HTR-8/SVneo (cell line): ENCODE data around the gene GSC.

ENCODE experiments used
- DNase-seq: peaks from one replicate; pipeline ENCODE4 v3.0.0; 2011; ENCODE audit warnings: low spot score, mixed read lengths; ENCODE audit not compliant: insufficient read length
- FAIRE-seq: peaks from 2 replicates; lab custom pipeline; 2011; peaks lifted over from hg19 to GRCh38; lab: Jason Lieb, UNC

Gene GSC

DNA sequence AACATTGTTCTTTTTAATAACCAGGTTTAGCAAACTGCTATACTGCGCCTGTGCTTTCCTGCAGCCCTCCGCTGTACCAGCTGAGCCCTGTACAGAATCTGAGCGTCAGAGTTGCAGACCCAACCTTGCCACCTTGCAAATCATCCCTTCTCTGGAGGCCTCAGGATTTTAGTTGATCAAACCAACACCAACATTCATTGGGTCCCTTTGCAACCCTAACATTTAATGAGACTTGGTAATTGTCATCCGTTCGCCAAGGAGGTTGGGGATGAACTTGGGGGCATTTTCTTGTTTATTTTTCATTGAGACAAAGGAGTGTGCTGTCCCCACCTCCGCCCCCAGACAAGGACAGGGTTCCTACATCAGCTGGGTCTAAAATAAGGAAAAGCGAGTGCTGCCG, 2.6 kb upstream of the GSC start:
- FAIRE-seq (no peak), DNase-seq (no peak)

GRCh38 chr14:94771906-94772490, 2.1 kb upstream of the GSC start:
- no peak for FAIRE-seq

GRCh38 chr14:94771158-94771905, 1.4 kb upstream of the GSC start:
- no peak for FAIRE-seq
- DNase-seq, result no peak

More at GRCh38 chr14:94771906-94772490, 2.1 kb upstream of the GSC start:
- DNase-seq, result no peak

DNA sequence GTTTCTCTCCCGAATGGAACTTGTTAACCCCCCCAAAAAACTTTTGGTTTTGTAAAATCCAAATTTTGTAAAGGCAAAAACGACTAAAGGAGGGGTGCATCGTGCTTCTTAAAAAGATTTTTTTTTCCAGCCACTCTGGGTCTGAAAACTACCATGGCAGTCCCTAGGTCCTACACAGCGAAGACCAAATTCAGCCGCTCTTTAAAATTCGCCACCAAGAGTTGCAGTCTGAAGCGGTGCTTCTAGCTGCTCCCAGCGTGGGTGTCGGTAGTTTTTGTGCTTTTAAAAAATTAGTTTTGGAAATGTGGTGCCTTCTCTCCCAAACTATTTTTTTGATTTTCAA, 873 bp upstream of the GSC start:
- no peak for FAIRE-seq
- no peak for DNase-seq

DNA sequence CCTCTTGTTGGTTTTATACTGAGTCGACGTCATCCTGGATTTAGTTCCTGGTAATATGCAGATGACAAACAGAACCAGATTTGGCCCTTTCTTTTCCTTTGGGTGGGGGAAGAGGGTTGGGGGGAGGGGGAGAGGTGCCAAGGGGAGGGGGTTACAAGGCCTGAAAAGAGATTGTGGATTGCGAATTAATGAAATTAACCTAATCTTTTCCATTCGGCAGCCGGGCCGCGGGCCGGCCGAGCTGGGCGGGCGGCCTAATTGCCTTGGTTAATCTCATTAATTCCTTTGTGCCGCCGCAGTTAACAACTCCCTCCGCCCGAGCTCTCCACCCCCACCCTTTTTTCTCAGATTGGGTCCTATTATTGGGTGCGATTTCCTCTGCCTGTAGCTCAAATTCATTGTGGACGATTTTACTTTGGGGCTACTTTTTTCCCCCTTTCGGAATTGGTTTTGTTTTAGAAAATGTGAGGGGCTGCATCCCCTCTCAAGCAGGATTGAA, 387 bp upstream of the GSC start:
- DNase-seq, result no peak
- no peak for FAIRE-seq

DNA sequence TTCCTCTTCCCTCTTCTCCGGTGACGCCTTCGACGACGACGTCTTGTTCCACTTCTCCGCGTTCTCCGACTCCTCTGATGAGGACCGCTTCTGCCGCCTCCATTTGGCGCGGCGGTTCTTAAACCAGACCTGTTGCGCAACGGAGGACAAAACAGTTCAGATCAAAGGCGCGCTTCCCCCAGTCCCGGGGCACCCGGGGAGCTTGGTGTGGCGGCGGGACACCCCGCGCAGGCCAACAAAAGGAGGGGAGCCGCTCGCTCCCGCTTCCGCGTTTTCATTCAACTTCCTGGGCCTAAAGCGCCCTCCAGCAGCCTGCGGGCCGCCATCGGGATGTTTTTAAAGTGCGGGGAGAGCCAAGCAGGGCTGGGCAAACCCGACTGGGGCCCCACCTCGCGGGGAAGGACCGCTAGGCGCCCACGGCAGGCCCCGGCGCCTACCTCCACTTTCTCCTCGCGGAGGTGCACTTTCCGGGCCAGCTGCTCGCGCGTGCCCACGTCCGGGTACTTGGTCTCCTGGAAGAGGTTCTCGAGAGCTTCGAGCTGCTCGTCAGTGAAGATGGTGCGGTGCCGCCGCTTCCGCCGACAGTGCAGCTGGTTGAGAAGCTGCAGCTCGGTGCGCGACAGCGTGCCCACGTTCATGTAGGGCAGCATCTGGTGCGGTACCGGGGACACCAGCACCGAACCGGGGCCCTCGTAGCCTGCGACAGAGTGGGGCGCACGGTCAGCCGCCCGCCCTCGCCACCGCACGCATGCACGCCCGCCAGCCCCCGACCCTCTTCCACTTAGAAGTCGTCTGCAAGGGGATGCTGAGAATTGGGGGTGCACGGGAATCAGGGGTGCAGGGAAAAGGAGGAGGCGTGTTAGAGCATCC, 1.2 kb downstream of the GSC start:
- FAIRE-seq (no peak), DNase-seq (no peak)

DNA sequence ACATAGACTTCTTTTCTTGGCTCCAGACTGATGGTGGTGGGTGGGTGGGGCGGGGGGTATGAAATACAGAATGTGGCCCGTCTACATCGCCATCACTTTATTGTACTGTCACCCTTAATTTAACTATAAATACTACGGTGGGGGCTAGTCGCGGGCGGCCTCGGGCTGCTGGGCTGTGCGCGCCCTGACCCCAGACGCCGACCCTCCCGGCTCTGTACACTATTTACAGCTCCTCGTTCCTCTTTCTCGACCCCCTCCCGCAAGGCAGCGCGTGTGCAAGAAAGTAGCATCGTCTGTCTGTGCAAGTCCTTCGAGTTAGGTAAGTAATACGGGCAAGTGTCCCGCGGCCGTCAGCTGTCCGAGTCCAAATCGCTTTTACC, 1.8 kb downstream of the GSC start:
- FAIRE-seq, result no peak
- no peak for DNase-seq

- DNase-seq, result no peak
- no peak for FAIRE-seq
Measured at GRCh38 chr14:94767321-94767878, 2.5 kb downstream of the GSC start.

GRCh38 chr14:94764573-94764972, 5.3 kb downstream of the GSC start:
- FAIRE-seq, result no peak

GRCh38 chr14:94762431-94762830, 7.5 kb downstream of the GSC start:
- FAIRE-seq (no peak), DNase-seq (no peak)

More at GRCh38 chr14:94764573-94764972, 5.3 kb downstream of the GSC start:
- no peak for DNase-seq

DNA sequence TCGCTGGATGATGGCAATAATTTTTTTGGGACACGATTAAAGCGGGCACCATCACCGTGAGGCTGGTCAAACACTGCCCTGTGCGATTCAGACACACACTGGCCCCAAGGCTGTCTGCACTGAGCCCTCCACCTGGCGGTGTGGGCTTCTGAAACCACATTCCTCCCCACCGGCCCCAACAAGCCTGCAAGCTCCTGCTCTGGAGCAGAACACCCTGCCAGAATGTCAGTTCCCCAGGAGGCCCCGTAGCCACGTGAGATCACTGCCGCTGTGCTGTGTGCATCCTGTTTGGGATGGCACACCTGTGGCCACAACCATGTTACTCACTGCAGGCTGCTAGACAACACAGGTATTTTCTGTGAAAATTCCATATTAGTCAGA, 7.9 kb downstream of the GSC start:
- FAIRE-seq, result no peak

DNA sequence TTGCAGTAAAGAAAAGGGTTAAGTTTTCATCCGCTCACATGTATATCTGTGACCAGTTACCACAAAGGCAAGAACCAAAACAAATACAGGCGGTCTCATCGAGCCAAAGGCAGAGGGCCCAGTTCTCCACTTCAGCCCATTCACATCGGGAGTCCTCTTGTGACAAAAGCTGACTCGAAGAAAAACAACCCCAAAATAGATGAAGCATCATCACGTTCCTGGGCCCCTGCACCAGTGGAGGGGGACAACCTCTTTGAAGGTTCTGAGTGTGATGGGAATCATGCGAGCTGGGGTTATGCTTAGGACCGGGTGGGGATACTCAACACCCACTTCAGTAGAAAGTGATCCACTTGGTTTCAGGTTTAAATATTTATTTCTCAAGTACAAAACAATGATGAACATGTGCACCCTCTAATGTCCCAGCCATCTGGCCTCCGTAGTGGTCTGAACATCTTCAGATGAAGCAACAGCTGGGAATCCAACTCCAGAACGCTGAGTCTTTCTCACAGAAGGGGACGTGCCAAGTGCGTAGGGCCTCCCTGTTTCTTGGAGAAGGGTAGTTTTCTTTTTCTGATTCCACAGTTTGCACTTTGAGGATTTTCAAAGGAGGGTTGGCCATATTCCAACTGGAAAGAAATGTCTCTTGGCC, 8.4 kb downstream of the GSC start:
- no peak for DNase-seq
- no peak for FAIRE-seq

More for the DNA sequence above, 7.9 kb downstream of the GSC start:
- DNase-seq, result no peak

DNA sequence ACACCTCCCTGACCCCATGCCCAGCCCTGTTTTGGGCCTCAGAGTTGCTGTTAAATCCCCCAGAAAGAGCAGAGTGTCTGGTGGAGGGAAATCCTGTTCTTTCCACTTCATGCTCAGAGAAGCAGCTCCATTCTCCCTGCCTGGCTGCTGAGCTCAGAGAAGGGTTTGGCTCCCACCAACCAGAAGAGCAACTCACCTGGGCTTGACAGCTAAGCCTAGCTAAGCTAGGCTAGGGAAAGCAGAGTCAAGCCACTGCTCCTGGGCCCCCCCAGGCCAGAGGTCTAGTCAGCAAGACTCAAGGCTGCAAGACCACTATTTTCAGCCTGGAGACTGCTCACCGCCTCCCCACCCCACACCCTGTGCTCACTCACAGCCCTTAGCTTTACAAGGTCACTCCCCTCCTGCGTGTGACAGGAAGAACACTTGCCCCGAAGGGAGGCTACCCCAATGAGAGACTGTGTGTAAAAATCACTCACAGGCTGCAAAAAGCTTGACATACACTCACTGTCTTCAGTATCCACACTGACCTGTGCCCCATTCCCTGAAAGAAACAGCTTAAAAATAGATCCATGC, 13.5 kb downstream of the GSC start:
- no peak for FAIRE-seq
- no peak for DNase-seq

GRCh38 chr14:94754391-94754942, 15.4 kb downstream of the GSC start:
- no peak for FAIRE-seq

DNA sequence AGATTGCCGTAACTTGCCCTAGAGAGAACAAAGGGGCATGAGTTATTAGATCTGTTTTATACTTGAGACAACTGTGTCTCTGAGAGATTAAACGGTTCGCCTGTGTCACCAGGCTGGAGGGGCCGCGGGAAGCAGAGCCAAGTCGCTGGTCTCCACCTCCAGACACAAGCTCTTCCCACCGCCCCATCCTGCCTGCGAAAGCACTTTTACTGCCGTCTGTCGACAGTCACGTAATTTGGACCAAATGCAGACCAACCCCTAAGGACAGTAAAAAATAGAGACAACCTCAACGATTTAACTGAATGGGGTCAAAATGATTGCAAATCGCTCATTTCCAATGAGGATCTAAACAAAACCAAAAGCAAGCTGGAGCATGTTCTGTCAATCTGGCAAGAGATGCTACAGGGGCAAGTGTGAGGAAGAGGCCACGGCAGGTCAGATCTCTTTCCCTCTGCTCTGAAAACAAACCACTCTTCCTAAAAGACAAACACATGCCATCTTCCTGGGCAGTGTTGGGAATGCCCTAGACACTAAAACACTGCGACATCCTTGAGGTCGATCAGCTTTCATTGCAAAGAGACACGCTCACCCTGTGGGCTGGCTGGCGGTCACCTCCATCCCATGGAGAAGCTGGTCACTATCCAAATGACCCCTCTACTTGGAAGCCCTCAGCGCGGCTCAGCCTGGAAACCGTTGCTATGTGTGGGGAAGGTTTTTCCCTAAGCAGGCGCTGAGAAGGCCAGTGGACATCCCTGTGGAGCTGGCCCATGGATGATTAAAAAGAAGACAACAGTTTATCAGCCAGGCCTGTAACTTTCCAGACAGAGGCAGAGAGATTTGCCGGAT, 17.1 kb downstream of the GSC start:
- FAIRE-seq (no peak), DNase-seq (no peak)

More at GRCh38 chr14:94754391-94754942, 15.4 kb downstream of the GSC start:
- no peak for DNase-seq

DNA sequence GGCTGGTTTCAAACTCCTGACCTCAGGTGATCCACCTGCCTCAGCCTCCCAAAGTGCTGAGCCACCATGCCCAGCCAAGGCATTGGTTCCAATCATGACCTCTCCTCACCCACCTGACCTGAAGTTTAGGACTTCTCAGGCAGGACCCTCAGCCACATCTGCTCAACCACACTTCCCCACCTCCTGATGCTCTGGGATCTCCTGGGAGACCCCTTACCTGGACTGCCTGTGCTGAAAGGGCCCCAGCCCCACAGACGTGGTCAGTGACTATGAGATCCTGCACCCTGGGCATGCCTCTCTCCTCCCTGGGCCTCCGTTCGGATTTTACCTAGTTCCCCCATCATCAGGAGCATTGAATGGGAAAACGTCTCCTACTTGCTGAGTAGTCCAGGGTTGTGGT, 18.0 kb downstream of the GSC start:
- DNase-seq, result no peak
- FAIRE-seq, result no peak

GRCh38 chr14:94751321-94751720, 18.6 kb downstream of the GSC start:
- FAIRE-seq (no peak), DNase-seq (no peak)

GRCh38 chr14:94750371-94750770, 19.5 kb downstream of the GSC start:
- no peak for FAIRE-seq
- DNase-seq, result no peak
